CD8-positive, alpha-beta memory T cell (primary cell): ENCODE results near the gene AKTIP. TPM values are rescaled to one million over a fixed set of nuclear protein-coding genes. Genes with fewer than 3 reads are reported as not detected.

ENCODE experiments used
- CTCF ChIA-PET: fragments of 350-600 bp; sonication (Branson Sonifier 250); formaldehyde crosslinking; loops from one replicate; lab custom pipeline; 2021; ENCODE audit warnings: antibody characterized with exemption; lab: Charles Lee
- POLR2A ChIA-PET: fragments of 350-600 bp; sonication (Branson Sonifier 250); formaldehyde crosslinking; loops from one replicate; lab custom pipeline; 2021; ENCODE audit warnings: antibody characterized with exemption; lab: Charles Lee
- DNase-seq, 5 donors: peaks; one replicate each; pipeline versions ENCODE4 v3.0.0 to v3.0.0-alpha.2; 2020 to 2022; ENCODE audit warnings: mixed read lengths in 1 of 5
- H3K27ac ChIP-seq: one replicate; pipeline ENCODE4 v1.7.0; 2013; ENCODE audit warnings: low read depth, mild to moderate bottlenecking, low read length, moderate library complexity
- H3K27me3 ChIP-seq: 2 replicates; pipeline ENCODE4 v1.7.0; 2013; ENCODE audit warnings: low read length, mild to moderate bottlenecking; ENCODE audit not compliant: insufficient read depth, poor library complexity, severe bottlenecking
- H3K36me3 ChIP-seq: 2 replicates; pipeline ENCODE4 v1.7.0; 2013; ENCODE audit warnings: mild to moderate bottlenecking, low read length, moderate library complexity; ENCODE audit not compliant: insufficient read depth
- H3K4me1 ChIP-seq: 2 replicates; pipeline ENCODE4 v1.7.0; 2013; ENCODE audit warnings: mild to moderate bottlenecking, low read length, moderate library complexity; ENCODE audit not compliant: insufficient read depth
- H3K4me3 ChIP-seq: 2 replicates; pipeline ENCODE4 v1.7.0; 2013; ENCODE audit warnings: mild to moderate bottlenecking, low read length
- H3K9me3 ChIP-seq: 2 replicates; pipeline ENCODE4 v1.7.0; 2013; ENCODE audit warnings: mild to moderate bottlenecking, low read length
- H3K27ac Mint-ChIP-seq, 8 donors: one replicate each; pipeline ENCODE4 v1.8.0; 2020 to 2021; ENCODE audit warnings: mixed read lengths in 8 of 8, mild to moderate bottlenecking in 6 of 8, inconsistent platforms in 3 of 8, moderate library complexity in 3 of 8
- H3K27me3 Mint-ChIP-seq, 2 donors: one replicate each; pipeline ENCODE4 v1.8.0; 2020 to 2021; ENCODE audit warnings: mixed read lengths in 2 of 2, mild to moderate bottlenecking in 1 of 2, moderate library complexity in 1 of 2
- H3K36me3 Mint-ChIP-seq, 3 donors: one replicate each; pipeline ENCODE4 v1.8.0; 2020 to 2021; ENCODE audit warnings: mixed read lengths in 3 of 3, inconsistent platforms in 1 of 3, mild to moderate bottlenecking in 1 of 3
- H3K4me1 Mint-ChIP-seq, 3 donors: one replicate each; pipeline ENCODE4 v1.8.0; 2020 to 2021; ENCODE audit warnings: mixed read lengths in 3 of 3, inconsistent platforms in 1 of 3, mild to moderate bottlenecking in 1 of 3
- H3K4me3 Mint-ChIP-seq, 7 donors: one replicate each; pipeline ENCODE4 v1.8.0; 2020 to 2021; ENCODE audit warnings: mixed read lengths in 7 of 7, mild to moderate bottlenecking in 6 of 7, moderate library complexity in 4 of 7, inconsistent platforms in 2 of 7
- H3K9me3 Mint-ChIP-seq, 5 donors: one replicate each; pipeline ENCODE4 v1.8.0; 2020 to 2022; ENCODE audit warnings: mixed read lengths in 5 of 5, mild to moderate bottlenecking in 3 of 5, moderate library complexity in 2 of 5, inconsistent platforms in 1 of 5
- polyA plus RNA-seq: library from polyadenylated mRNA; unstranded; fragments of 300-500 nt; fragmentation: Illumina TruSeq; gene quantifications from one replicate; pipeline ENCODE4 v1.2.3, GENCODE V29; 2021
- total RNA-seq, 2 experiments: library from RNA; stranded (reverse); gene quantifications; one replicate each; pipeline ENCODE4 v1.2.3, GENCODE V29; 2021

AKTIP gene
- total and polyA plus RNA-seq, 3 experiments from 2014 or later: 30.0 to 55.6 (median 31.5) TPM

GRCh38 chr16:53465606-53466280 lies 37.3 kb downstream of the AKTIP start:
- no peak overlapping the region for H3K4me3 ChIP-seq
- H3K27ac ChIP-seq: no peak overlapping the region
- Mint-ChIP-seq H3K27ac (peak overlapping the region in 6 of 8 donors; percentile 50 to 88 (median 82)), H3K36me3 (peaks cover 17 to 83% (median 24%) of the 10 kb centered on the region in 3 donors), H3K27me3 (no peaks in the 10 kb centered on the region), H3K9me3 (no peaks in the 10 kb centered on the region), H3K4me1 (peaks cover 44 to 70% (median 51%) of the 10 kb centered on the region in 3 donors), H3K4me3 (peak overlapping the region in 3 of 7 donors; percentile 32 to 53 (median 49))
- H3K27me3 ChIP-seq: no peaks in the 10 kb centered on the region
- no peak for DNase-seq
- H3K9me3 ChIP-seq: no peaks in the 10 kb centered on the region
- ChIA-PET CTCF (interaction anchor here (2.4 kb wide), 1 partner anchor 9 kb away, joined by 8 read pairs; no protein-coding TSS in a partner anchor), POLR2A (no interaction called here)
- peaks cover 61% of the 10 kb centered on the region for H3K36me3 ChIP-seq
- peaks cover 56% of the 10 kb centered on the region for H3K4me1 ChIP-seq

- no peak for DNase-seq
- H3K4me3 ChIP-seq: peak overlapping the region; percentile 18
- CTCF ChIA-PET: interaction anchor here (1.1 to 3.5 kb wide), 2 partner anchors 23 to 45 kb away, joined by 3 to 29 read pairs; partner anchors contain the start of gene RBL2
- no peaks in the 10 kb centered on the region for H3K27me3 ChIP-seq
- Mint-ChIP-seq H3K27ac (peak overlapping the region in 7 of 8 donors; percentile 52 to 99 (median 91)), H3K4me1 (peaks cover 79 to 96% (median 88%) of the 10 kb centered on the region in 3 donors), H3K27me3 (no peaks in the 10 kb centered on the region), H3K4me3 (peak overlapping the region; percentile 35 to 91 (median 86)), H3K36me3 (peaks cover 31 to 78% (median 36%) of the 10 kb centered on the region in 3 donors), H3K9me3 (no peaks in the 10 kb centered on the region)
- H3K9me3 ChIP-seq: no peaks in the 10 kb centered on the region
- H3K4me1 ChIP-seq: peaks cover 92% of the 10 kb centered on the region
- H3K27ac ChIP-seq: no peak overlapping the region
- POLR2A ChIA-PET: interaction anchor here (1.1 to 5.2 kb wide), 5 partner anchors 9 to 28 kb away, joined by 5 to 76 read pairs (median 5); partner anchors contain the start of gene RBL2
- H3K36me3 ChIP-seq: peaks cover 27% of the 10 kb centered on the region
These were observed 44.4 kb downstream of the AKTIP start for GRCh38 chr16:53458635-53459034.

DNA sequence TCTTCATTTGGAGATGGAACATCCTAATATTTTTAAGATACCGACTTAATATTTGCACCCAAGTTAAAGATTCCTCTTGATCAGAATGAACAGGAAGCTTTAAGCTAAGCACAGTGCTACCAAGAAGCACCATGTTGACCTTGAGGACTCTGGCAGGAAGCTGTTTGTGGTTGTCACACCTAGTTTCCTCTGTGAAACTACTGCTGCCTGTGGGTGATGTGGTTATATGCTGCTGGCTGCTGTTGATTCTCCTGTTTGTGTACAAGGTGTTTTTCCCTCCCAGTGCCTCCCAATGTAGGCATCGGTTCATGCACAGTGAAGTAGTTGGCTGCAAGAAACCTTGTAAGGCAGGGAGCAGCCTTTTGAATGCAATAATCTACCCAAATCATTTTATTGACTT lies 45.3 kb downstream of the AKTIP start:
- no peaks in the 10 kb centered on the region for H3K9me3 ChIP-seq
- Mint-ChIP-seq H3K27ac (peak overlapping the region; percentile 22 to 99 (median 90)), H3K4me3 (peak overlapping the region; percentile 85 to 91 (median 87)), H3K4me1 (peaks cover 83 to 99% (median 97%) of the 10 kb centered on the region in 3 donors), H3K36me3 (peaks cover 31 to 80% (median 34%) of the 10 kb centered on the region in 3 donors), H3K9me3 (no peaks in the 10 kb centered on the region), H3K27me3 (no peaks in the 10 kb centered on the region)
- CTCF ChIA-PET: interaction anchor here (1.1 to 3.5 kb wide), 6 partner anchors 8 to 403 kb away, joined by 3 to 29 read pairs (median 8); partner anchors contain the start of genes AKTIP, CHD9 and RBL2
- POLR2A ChIA-PET: interaction anchor here (0.7 to 5.2 kb wide), 8 partner anchors 12 to 84 kb away, joined by 3 to 76 read pairs (median 5); partner anchors contain the start of genes AKTIP and RBL2
- H3K4me3 ChIP-seq: peak overlapping the region; percentile 60
- peaks cover 27% of the 10 kb centered on the region for H3K36me3 ChIP-seq
- DNase-seq: peak; percentile 57 to 91 (median 88)
- no peak overlapping the region for H3K27ac ChIP-seq
- H3K4me1 ChIP-seq: peaks cover 93% of the 10 kb centered on the region
- H3K27me3 ChIP-seq: no peaks in the 10 kb centered on the region

DNA sequence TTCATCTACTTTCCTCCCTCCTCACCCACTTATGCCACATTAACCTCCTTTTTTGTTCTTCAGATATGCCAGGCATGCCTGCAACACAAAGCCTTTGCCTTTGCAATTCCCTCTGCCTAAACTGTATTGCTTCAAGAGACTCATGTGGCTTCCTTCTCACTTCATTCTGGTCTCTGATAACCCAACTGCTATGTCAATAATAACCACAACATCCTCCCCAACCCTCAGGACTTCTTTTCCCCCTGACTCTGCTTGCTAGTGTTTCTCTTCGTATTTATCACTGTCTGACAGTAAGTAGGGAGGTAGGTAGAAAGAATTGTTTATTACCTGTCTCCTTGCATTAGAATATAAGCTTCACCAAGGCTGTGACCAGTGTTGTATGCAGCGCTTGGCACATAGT lies 46.4 kb downstream of the AKTIP start:
- Mint-ChIP-seq H3K27me3 (no peaks in the 10 kb centered on the region), H3K4me3 (peak overlapping the region; percentile 85 to 91 (median 87)), H3K36me3 (peaks cover 32 to 78% (median 39%) of the 10 kb centered on the region in 3 donors), H3K27ac (peak overlapping the region; percentile 81 to 99 (median 93)), H3K4me1 (peaks cover 80 to 99% (median 99%) of the 10 kb centered on the region in 3 donors), H3K9me3 (no peaks in the 10 kb centered on the region)
- peaks cover 91% of the 10 kb centered on the region for H3K4me1 ChIP-seq
- H3K4me3 ChIP-seq: peak overlapping the region; percentile 60
- DNase-seq: peak in 4 of 5 donors; percentile 16 to 91 (median 76)
- peaks cover 22% of the 10 kb centered on the region for H3K36me3 ChIP-seq
- CTCF ChIA-PET: interaction anchor here (1.2 to 3.5 kb wide), 6 partner anchors 9 to 402 kb away, joined by 5 to 29 read pairs (median 8); partner anchors contain the start of genes AKTIP, CHD9 and RBL2
- POLR2A ChIA-PET: interaction anchor here (0.6 to 5.2 kb wide), 10 partner anchors 8 to 83 kb away, joined by 3 to 76 read pairs (median 6); partner anchors contain the start of genes AKTIP and RBL2
- H3K27ac ChIP-seq: no peak overlapping the region
- H3K27me3 ChIP-seq: no peaks in the 10 kb centered on the region
- H3K9me3 ChIP-seq: no peaks in the 10 kb centered on the region

- DNase-seq: peak in 4 of 5 donors; percentile 26 to 53 (median 48)
- Histone ChIP-seq H3K4me1 (peaks cover 77% of the 10 kb centered on the region), H3K36me3 (peaks cover 9% of the 10 kb centered on the region), H3K27ac (no peak overlapping the region), H3K27me3 (no peaks in the 10 kb centered on the region), H3K4me3 (no peak overlapping the region), H3K9me3 (no peaks in the 10 kb centered on the region)
- Mint-ChIP-seq H3K36me3 (peaks cover 23 to 68% (median 33%) of the 10 kb centered on the region in 3 donors), H3K27me3 (no peaks in the 10 kb centered on the region), H3K4me1 (peaks cover 73 to 91% (median 90%) of the 10 kb centered on the region in 3 donors), H3K27ac (peak overlapping the region; percentile 52 to 94 (median 78)), H3K9me3 (no peaks in the 10 kb centered on the region), H3K4me3 (peak overlapping the region; percentile 38 to 91 (median 74))
- ChIA-PET POLR2A (interaction anchor here (0.6 to 1.5 kb wide), 7 partner anchors 12 to 78 kb away, joined by 3 to 10 read pairs (median 3); partner anchors contain the start of gene AKTIP), CTCF (interaction anchor here (0.8 kb wide), 1 partner anchor 41 kb away, joined by 3 read pairs; no protein-coding TSS in a partner anchor)
These were observed 49.1 kb downstream of the AKTIP start for GRCh38 chr16:53453928-53454327.

GRCh38 chr16:53449816-53450517 lies 53.0 kb downstream of the AKTIP start:
- Histone ChIP-seq H3K27me3 (no peaks in the 10 kb centered on the region), H3K36me3 (peaks cover 9% of the 10 kb centered on the region), H3K4me1 (peaks cover 60% of the 10 kb centered on the region), H3K27ac (no peak overlapping the region), H3K4me3 (peak overlapping the region; percentile 4), H3K9me3 (no peaks in the 10 kb centered on the region)
- H3K27me3 Mint-ChIP-seq: no peaks in the 10 kb centered on the region
- H3K9me3 Mint-ChIP-seq: no peaks in the 10 kb centered on the region
- H3K4me3 Mint-ChIP-seq: peak overlapping the region; percentile 66 to 98 (median 87)
- peak in 1 of 5 donors; percentile 39 for DNase-seq
- H3K36me3 Mint-ChIP-seq: peaks cover 20 to 71% (median 22%) of the 10 kb centered on the region in 3 donors
- ChIA-PET CTCF (no interaction called here), POLR2A (interaction anchor here (0.6 to 6.4 kb wide), 3 partner anchors 9 to 139 kb away, joined by 5 to 69 read pairs (median 6); partner anchors contain the start of gene RBL2)
- peaks cover 63 to 86% (median 83%) of the 10 kb centered on the region in 3 donors for H3K4me1 Mint-ChIP-seq
- H3K27ac Mint-ChIP-seq: peak overlapping the region; percentile 76 to 92 (median 85)

GRCh38 chr16:53446090-53446489 lies 56.9 kb downstream of the AKTIP start:
- ChIA-PET POLR2A (interaction anchor here (1.1 to 6.4 kb wide), 3 partner anchors 11 to 57 kb away, joined by 4 to 69 read pairs (median 30); partner anchors contain the start of genes AKTIP and RBL2), CTCF (interaction anchor here (1.3 to 3.5 kb wide), 4 partner anchors 10 to 65 kb away, joined by 3 to 21 read pairs (median 13); partner anchors contain the start of gene RBL2)
- no peaks in the 10 kb centered on the region for H3K27me3 ChIP-seq
- H3K36me3 Mint-ChIP-seq: peaks cover 7 to 71% (median 17%) of the 10 kb centered on the region in 3 donors
- H3K27ac ChIP-seq: peak overlapping the region; percentile 14
- H3K27me3 Mint-ChIP-seq: no peaks in the 10 kb centered on the region
- no peaks in the 10 kb centered on the region for H3K9me3 ChIP-seq
- H3K36me3 ChIP-seq: peaks cover 12% of the 10 kb centered on the region
- H3K9me3 Mint-ChIP-seq: no peaks in the 10 kb centered on the region
- H3K4me1 ChIP-seq: peaks cover 38% of the 10 kb centered on the region
- H3K27ac Mint-ChIP-seq: peak overlapping the region; percentile 69 to 95 (median 81)
- peaks cover 43 to 63% (median 62%) of the 10 kb centered on the region in 3 donors for H3K4me1 Mint-ChIP-seq
- H3K4me3 ChIP-seq: peak overlapping the region; percentile 35
- peak overlapping the region; percentile 78 to 98 (median 83) for H3K4me3 Mint-ChIP-seq
- DNase-seq: no peak
